NCI-H1417 (cell line): Measurements from ENCODE around the gene LGALS1.
A peak's percentile ranks its signal among the peaks of the same experiment; 100 is the strongest.
"Not testable (repeated sequence)": the region's sequence is repeated elsewhere in the genome, so short reads cannot be mapped to it uniquely, and the experiment has no call there.

Experiments used
- DNase-seq, 3 experiments: peaks; one replicate each; lab custom pipeline; 2025; lab: John Stamatoyannopoulos, UW

The LGALS1 gene

DNA sequence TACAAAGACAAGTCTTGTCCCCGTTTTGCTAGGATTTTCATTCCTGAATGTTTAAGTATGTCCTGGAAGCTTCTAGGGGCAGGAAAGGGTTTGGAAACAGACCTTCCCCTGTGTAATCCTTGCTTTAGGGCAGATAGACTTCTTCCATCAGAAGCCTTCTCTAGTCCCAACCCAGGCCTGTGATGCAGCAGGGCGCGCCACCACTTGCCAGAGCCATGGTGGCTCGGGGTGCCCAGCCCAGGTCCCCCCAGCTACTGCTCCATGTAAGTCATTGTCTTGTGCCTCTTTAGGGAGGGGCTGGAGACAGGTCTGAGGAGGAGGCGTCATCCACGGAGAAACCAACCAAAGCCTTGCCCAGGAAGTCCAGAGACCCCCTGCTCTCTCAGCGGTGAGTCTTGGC, 15.0 kb downstream of the LGALS1 start:
- DNase-seq, result no peak

DNA sequence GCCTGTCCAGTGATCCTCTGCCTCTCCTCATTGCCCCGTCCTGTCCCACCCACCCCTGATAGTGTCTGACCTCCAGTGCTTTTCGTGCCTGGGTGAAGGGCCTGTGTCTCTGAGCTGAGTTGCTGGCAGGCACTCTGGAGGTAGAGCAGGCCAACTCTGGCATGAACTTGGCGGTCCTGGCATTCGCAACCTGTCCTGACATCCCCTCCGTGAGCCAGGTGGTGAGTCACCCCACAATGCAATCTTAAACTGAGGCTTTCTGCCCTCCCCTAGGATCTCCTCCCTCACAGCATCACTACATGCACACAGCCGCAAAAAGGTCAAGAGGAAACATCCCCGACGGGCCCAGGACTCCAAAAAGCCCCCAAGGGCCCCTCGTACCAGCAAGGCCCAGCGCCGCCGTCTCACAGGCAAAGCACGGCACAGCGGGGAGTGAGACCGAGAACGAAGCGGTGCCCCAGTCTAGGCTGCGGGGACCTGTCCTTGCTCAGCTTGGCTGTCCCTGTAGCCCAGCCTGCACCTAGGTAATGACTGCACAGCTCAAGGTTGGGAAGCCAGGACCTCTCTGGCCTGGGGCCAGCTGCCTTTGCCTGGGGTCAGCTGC, 15.6 kb downstream of the LGALS1 start:
- DNase-seq, result no peak

- no peak for DNase-seq
Observed at GRCh38 chr22:37692627-37693285, 17.3 kb downstream of the LGALS1 start.

- DNase-seq, result not testable (repeated sequence)
Observed at GRCh38 chr22:37694131-37694530, 18.7 kb downstream of the LGALS1 start.

DNA sequence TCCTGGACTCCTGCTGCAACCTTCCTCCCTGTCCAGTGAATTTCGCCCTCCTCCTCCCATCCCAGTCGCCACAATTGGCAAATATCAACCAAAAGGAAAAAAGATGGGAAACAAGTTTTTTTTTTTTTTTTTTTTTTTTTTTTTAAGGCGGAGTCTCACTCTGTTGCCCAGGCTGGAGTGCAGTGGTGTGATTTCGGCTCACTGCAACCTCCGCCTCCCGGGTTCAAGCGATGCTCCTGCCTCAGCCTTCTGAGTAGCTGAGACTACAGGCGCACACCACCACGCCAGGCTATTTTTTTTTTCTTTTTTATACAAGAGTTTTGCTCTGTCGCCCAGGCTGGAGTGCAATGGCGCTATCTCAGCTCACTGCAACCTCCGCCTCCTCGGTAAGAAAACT, 20.8 kb downstream of the LGALS1 start:
- DNase-seq, result not testable (repeated sequence)

GRCh38 chr22:37696657-37697537, 21.5 kb downstream of the LGALS1 start, which contains the start of gene TRIOBP:
TSS of gene TRIOBP (plus strand) at chr22:37697048. CDS start at chr22:37701366, 4,318 bp downstream.
- DNase-seq, result peak in 1 of 3 experiments; percentile 94

DNA sequence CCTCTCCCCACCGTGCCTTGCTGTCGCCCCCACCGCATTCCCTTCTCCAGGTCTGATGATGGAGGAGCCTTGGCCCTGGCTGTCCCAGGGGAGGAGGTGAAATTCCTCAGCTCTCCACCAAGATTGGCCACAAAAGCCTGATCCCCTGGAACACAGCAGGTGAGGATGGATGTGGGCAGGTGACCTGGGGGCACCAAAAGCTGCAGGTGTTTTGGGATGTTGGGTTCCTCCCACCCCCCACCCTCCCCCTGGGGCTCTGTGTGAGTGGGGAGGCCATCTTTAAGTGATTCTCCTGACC, 22.1 kb downstream of the LGALS1 start:
- DNase-seq, result no peak

DNA sequence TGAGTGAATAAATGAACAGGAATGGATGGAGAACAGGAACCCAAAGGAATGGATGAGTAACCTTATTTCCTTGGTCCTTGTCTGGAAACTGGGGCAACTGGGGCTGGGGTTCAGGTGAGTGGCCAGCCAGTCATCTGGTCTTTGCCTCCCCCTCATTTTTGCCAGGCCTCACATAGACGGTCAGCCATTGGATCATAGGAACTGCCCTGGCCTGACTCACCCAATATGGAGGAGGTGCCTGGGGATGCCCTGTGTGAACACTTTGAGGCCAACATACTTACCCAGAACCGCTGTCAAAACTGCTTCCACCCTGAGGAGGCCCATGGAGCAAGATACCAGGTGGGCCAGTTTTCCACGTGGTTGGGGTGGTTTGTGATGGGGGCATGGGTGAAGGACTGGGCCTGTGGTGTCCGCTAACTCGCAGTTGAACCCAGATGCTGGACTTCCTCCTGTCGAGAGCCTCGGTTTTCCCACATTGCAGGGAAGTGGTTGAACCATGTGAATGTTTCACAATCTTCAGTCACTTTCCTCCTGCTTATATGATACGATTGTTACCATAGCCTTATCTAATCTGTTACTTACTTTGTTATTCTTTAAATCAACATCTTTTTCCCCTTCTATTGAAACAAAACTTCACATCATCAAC, 25.8 kb downstream of the LGALS1 start:
- DNase-seq, result no peak

DNA sequence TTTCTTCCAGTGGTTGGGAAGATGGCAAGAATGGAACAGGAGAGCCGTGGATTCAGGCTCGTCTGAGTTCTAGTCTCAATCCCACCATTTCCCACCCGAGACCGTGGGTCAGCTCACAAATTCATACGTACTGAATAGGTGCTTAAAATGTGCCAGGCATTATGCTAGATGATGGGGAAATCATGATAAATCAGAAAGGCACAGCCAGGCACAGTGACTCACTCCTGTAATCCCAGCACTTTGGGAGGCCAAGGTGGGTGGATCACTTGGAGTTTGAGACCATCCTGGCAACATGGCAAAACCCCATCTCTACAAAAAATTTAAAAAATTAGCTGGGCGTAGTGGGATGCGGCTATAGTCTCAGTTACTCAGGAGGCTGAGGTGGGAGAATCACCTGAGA, 28.5 kb downstream of the LGALS1 start:
- no peak for DNase-seq

- DNase-seq, result no peak
Observed at GRCh38 chr22:37704645-37705044, 29.2 kb downstream of the LGALS1 start.

DNA sequence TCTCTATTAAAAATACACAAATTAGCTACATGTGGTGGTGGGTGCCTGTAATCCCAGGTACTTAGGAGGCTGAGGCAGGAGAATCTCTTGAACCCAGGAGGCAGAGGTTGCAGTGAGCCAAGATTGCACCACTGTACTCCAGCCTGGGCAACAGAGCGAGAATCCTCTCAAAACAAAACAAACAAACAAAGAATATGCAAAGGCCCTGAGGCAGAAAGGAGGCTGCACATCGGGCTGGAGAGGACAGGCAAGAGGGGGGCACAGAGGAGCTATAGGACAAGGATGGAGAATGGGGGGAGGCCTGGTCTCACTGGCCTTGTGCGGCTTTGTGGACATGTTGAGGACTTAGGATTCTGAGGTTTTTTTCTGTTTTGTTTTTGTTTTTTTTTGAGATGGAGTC, 29.8 kb downstream of the LGALS1 start:
- no peak for DNase-seq

DNA sequence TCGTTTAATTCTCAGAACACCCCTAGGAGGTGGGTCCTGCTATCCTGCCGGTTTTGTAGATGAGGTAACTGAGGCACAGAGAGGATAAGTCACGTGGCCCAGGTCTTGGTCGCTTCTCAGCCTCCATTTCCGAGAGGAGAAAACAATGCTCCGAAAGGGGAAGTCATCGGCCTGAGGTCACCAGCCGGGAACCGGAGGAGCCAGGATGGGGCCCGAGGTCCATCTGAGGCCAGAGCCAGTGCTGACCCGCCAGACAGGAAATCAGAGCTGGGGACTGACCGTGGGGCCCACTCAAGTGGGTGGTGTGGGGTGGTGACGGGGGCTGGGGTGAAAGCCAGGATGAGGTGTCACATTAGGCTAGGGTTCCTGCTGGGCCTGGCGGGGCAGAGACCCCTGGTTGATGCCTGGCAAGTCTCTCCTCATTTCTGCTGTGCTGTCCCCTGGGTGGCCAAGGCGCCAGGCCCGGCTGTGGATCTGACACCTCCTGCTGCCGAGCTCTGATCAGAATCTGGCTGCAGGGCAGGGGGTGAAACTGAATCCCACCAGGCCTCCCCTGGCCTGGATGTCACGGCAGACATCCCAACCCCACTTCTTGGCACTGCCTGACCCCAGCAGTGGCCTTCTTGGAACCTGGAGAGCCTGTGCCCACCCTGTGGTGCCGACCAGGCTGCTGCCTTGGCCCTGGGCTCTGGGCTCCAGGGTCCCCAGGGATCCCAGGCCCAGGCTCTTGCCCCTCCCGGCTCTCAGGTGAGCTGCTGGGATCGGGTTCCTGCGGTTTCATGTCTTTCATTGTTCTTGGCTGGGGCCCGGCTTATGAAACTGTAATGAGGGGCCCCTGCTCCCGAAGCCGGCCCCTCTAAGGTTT, 33.4 kb downstream of the LGALS1 start:
- DNase-seq, result no peak

- no peak for DNase-seq
Observed at GRCh38 chr22:37709445-37709765, 34.0 kb downstream of the LGALS1 start.

DNA sequence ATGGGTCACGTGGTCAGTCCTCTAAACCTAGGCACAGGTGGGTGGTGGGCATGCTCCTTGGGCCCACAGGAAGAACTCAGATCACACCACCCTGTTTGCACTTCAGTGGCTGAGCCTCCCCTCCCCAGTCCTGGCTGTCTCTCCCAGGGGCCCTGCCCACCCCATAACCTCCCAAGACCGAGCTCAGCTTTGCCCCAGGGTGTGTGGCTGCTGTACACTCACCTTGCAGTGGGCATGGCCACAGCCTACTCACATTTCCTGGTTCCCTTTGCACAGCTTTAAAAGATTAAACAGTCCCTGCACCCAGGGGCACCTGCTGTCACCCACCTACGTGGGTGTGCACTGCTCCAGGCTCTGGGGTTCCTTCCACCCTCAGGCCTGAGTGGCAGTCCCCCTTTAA, 35.2 kb downstream of the LGALS1 start:
- no peak for DNase-seq

DNA sequence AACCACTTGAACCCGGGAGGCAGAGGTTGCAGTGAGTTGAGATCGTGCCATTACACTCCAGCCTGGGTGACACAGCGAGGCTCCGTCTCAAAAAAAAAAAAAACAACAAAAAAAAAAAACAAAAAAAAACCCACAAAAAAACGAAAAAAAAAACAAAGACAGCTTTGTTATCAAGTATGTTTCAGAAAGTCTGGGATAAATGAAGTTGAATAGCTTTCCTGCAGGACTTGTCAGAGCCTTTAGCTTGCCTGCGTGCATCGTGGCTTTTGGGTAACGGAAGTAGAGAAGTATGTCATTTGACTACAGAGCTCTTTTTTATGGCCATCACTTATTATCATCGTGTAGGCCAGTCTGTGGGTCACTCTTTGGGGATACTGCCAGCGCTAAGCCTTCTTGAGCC, 36.1 kb downstream of the LGALS1 start:
- DNase-seq, result no peak

- DNase-seq, result no peak
Observed at GRCh38 chr22:37713761-37714160, 38.3 kb downstream of the LGALS1 start.

DNA sequence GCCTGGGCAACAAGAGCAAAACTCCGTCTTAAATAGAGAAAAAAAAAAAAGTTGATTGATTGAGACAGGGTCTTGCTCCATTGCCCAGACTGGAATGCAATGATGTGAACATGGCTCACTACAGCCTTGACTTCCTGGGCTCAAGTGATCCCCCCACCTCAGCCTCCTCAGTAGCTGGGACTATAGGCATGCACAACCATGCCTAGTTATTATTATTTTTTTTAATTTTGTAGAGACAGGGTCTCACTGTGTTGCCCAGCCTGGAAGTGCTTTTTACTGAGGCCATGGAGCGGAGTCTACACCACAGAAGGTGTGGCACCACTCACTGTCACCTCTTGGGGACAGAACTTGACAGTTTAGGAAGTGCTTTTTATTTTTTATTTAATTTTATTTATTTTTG, 39.2 kb downstream of the LGALS1 start:
- DNase-seq, result no peak

DNA sequence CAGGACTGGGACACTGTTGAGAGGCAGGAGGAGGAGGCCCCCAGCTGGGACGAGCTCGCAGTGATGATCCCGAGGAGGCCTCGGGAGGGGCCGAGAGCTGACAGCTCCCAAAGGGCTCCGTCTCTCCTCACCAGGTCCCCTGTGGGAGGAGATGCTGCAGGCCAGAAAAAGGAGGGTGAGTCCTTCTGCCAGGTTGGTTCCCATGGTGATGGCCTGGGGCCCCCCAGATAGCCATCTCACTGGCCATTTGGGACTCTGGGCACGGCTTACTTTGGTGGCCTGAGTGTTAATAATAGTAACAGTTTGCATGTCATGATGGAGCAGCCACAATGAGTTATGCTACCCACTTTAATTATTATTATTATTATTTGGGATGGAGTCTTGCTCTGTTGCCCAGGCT, 40.3 kb downstream of the LGALS1 start:
- DNase-seq, result no peak

DNA sequence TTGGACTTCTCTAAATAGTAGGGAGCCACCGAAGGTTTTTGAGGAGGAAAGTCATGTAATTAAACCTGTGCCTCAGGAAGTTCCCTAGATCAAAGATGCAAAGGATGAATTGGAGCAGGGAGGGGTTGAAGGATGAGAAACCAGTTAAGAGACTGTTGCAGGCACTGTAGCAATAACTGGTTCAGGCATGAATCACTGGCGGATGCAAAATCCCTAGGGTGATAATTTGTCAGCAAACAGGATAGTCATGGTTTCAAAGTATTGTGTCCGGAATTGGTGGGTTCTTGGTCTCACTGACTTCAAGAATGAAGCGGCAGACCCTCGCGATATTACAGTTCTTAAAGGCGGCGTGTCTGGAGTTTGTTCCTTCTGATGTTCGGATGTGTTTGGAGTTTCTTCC, 41.3 kb downstream of the LGALS1 start:
- DNase-seq, result no peak

- DNase-seq, result not testable (repeated sequence)
Observed at GRCh38 chr22:37717235-37717634, 41.8 kb downstream of the LGALS1 start.

GRCh38 chr22:37717746-37718305, 42.4 kb downstream of the LGALS1 start:
- not testable (repeated sequence) for DNase-seq
